Caki2 (cell line): ENCODE measurements around the gene TSHR. TPM values are rescaled to one million over a fixed set of nuclear protein-coding genes. Genes with fewer than 3 reads are reported as not detected.
"Not testable (repeated sequence)": the region's sequence is repeated elsewhere in the genome, so short reads cannot be mapped to it uniquely, and the experiment has no call there.

ENCODE experiments used
- DNase-seq: peaks from one replicate; pipeline ENCODE4 v3.0.0-alpha.2; 2015; ENCODE audit warnings: low read depth
- in situ Hi-C: cut with HindIII; loops from 2 replicates; pipeline ENCODE4 v1.10.0; 2016; ENCODE audit warnings: low sequenced_read_pairs, low pct_unique_long_range_greater_than_20kb, mixed read lengths
- total RNA-seq: library from RNA; depleted of rRNA; stranded (reverse); fragments of >200 nt; shearing (Covaris generic); gene quantifications from 2 replicates; pipeline ENCODE4 v1.2.3, GENCODE V29; 2014; ENCODE audit warnings: low replicate concordance

TSHR gene
- total RNA-seq, 1 experiment from 2014 or later: 0.81 TPM

DNA sequence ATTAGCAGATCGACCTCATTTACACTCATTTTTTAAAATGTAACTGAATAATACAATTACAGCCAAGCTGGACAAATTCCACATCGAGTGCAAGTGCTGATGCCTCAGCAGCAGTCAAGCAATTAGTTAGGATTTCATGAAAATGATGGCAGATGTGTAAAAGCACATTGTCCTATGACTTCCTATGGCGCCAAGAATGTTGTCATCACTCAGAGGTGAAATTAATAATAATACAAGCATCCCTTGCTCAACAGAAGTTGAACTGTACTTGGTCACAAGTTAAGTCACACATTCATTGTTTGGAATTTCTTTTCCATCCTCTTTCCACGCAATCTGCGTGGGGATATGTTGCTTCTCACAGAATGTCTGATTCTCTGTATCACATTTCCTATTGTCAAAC lies 148.0 kb downstream of the TSHR start:
- in situ Hi-C loops: no loop called here
- DNase-seq: no peak

GRCh38 chr14:81105378-81105777 lies 150.0 kb downstream of the TSHR start:
- no peak for DNase-seq
- in situ Hi-C loops: no loop called here

- DNase-seq: no peak
- in situ Hi-C loops: no loop called here
Observed at GRCh38 chr14:81105961-81106360, 150.5 kb downstream of the TSHR start.

DNA sequence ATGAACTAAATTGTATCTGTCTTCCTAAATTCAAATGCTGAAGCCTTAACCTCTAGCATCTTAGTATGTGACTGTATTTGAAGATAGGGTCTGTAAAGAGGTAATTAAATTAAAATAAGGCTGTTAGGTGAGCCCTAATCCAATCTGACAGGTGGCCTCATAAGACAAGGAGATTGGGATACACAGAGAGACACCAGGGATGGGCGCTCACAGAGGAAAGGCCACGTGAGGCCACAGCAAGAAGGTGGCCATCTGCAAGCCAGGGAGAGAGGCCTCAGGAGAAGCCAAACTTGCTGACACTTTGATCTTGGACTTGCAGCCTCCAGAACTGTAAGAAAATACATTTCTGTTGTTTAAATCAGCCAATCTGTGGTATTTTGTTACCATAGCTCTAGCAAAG lies 154.8 kb downstream of the TSHR start:
- in situ Hi-C loops: no loop called here
- no peak for DNase-seq

GRCh38 chr14:81113176-81113575 lies 157.8 kb downstream of the TSHR start:
- in situ Hi-C loops: no loop called here
- no peak for DNase-seq

GRCh38 chr14:81113945-81114820 lies 158.8 kb downstream of the TSHR start:
- in situ Hi-C loops, DNase-seq: not testable (repeated sequence)

- DNase-seq: no peak
- in situ Hi-C loops: no loop called here
Observed at GRCh38 chr14:81120501-81120900, 165.1 kb downstream of the TSHR start.

GRCh38 chr14:81122326-81122725 lies 166.9 kb downstream of the TSHR start:
- DNase-seq: no peak
- in situ Hi-C loops: no loop called here

DNA sequence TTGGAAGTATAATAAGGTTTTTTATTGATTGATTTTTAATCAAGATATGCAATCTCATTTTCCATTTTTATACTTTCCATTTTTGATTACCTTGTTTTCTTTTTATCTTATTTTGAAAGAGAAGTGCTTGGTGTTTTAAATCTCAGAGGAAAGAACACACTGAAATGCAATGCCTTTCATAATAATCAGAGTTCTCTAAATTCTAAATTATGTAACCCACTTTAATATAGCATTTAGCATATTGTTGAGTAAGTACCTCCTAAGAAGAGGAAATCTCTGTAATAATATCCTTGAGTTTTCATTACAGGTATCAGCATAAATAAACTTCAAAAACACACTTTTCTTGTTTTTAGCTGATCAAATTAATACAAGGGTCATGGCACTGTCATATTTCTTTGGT lies 168.4 kb downstream of the TSHR start:
- DNase-seq: no peak
- in situ Hi-C loops: no loop called here

DNA sequence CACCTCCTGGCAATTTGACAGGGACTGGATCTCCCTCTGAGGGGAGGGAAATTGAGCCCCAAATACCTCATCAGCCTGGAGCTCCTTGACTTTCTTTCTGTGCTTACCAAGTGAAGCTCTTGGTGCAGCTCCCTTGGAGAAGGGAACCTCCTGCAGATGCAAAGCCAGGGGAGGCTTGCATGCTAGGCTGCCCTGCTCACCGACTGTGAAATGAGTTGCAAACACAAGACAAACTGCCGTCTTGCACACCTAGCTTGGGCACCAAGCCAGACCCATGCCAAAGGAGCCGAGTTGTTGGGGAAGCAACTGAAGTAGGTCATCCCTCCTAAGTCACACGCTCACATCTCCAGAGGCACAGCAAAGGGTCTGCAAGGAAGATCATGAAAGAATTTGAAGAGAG lies 170.1 kb downstream of the TSHR start:
- peak; percentile 35 for DNase-seq
- in situ Hi-C loops: no loop called here

- no peak for DNase-seq
- in situ Hi-C loops: no loop called here
Observed at GRCh38 chr14:81127785-81128184, 172.4 kb downstream of the TSHR start.

- no peak for DNase-seq
- in situ Hi-C loops: no loop called here
Observed at GRCh38 chr14:81129242-81129641, 173.8 kb downstream of the TSHR start.

DNA sequence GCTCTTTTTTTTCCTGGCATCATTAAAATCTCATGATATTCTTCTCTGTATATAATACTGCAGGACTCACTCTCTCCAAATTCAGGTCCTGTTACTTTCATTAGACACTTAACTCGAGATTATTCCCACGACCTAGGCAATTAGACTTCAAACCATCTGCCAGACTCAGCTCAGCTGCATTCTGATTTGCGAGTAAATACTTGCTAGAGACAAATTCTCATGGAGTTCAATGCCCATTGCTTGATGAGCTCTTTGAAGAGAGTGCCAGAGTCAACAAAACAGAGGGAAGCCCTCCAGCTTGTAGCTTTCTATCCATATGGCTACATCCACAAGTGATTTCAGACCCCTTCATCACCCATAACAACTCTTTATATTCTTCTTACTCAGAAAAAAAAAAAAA lies 177.0 kb downstream of the TSHR start:
- no peak for DNase-seq
- in situ Hi-C loops: no loop called here

- no peak for DNase-seq
- in situ Hi-C loops: no loop called here
Observed at GRCh38 chr14:81133400-81133799, 178.0 kb downstream of the TSHR start.

DNA sequence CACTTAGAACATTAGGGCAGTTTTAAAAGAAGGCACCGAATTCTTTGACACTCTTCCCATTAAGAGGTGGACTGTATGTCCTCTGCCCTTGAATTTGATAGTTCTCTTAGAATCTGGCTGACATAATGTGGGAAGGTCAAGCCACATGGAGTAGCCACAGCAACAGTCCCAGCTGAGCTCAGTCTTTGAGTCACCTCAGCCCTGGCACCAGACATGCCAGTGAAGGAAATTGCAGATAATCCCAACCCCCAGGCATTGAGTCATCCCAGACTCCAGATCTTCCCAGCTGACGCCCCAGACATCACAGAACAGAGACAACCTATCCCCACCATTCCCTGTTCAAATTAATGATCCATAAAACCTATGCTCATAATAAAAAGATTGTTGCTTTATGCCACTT lies 181.9 kb downstream of the TSHR start:
- DNase-seq: peak; percentile 68
- in situ Hi-C loops: no loop called here

GRCh38 chr14:81138429-81138828 lies 183.0 kb downstream of the TSHR start:
- no peak for DNase-seq
- in situ Hi-C loops: no loop called here

- in situ Hi-C loops: no loop called here
- no peak for DNase-seq
Observed at GRCh38 chr14:81141426-81141825, 186.0 kb downstream of the TSHR start.

GRCh38 chr14:81143793-81144192 lies 188.4 kb downstream of the TSHR start:
- in situ Hi-C loops: no loop called here
- no peak for DNase-seq

- DNase-seq: no peak
- in situ Hi-C loops: no loop called here
Observed at GRCh38 chr14:81144824-81145603, 189.6 kb downstream of the TSHR start.
